Fibroblast of upper back skin (primary cell): ENCODE results near the gene PRM1.
"Not testable (repeated sequence)": the region's sequence is repeated elsewhere in the genome, so short reads cannot be mapped to it uniquely, and the experiment has no call there.

Experiments
- DNase-seq: peaks from one replicate; pipeline ENCODE4 v3.0.0-alpha.2; 2013

Gene PRM1

GRCh38 chr16:11296706-11297491 lies 15.8 kb upstream of the PRM1 start:
- no peak for DNase-seq

- DNase-seq, result no peak
Measured at GRCh38 chr16:11296351-11296705, 15.2 kb upstream of the PRM1 start.

GRCh38 chr16:11295672-11296071 lies 14.5 kb upstream of the PRM1 start:
- DNase-seq, result no peak

GRCh38 chr16:11292076-11292748 lies 11.1 kb upstream of the PRM1 start:
- no peak for DNase-seq

- DNase-seq, result no peak
Measured at GRCh38 chr16:11291091-11291703, 10.1 kb upstream of the PRM1 start.

- no peak for DNase-seq
Measured at GRCh38 chr16:11290102-11290893, 9.2 kb upstream of the PRM1 start.

- DNase-seq, result not testable (repeated sequence)
Measured at GRCh38 chr16:11289696-11290095, 8.6 kb upstream of the PRM1 start.

- DNase-seq, result no peak
Measured at GRCh38 chr16:11289202-11289601, 8.1 kb upstream of the PRM1 start.

- DNase-seq, result no peak
Measured at GRCh38 chr16:11285842-11286241, 4.7 kb upstream of the PRM1 start.

GRCh38 chr16:11283820-11284248 lies 2.7 kb upstream of the PRM1 start:
- no peak for DNase-seq

GRCh38 chr16:11278681-11279628 lies 2.2 kb downstream of the PRM1 start:
- no peak for DNase-seq

- DNase-seq, result no peak
Measured at GRCh38 chr16:11277607-11278337, 3.4 kb downstream of the PRM1 start.

GRCh38 chr16:11276896-11277593 lies 4.1 kb downstream of the PRM1 start:
- no peak for DNase-seq

GRCh38 chr16:11276143-11276895 lies 4.8 kb downstream of the PRM1 start, which contains the start of gene PRM2:
TSS of gene PRM2 (minus strand) at chr16:11276480. CDS start at chr16:11276370, 110 bp downstream.
- DNase-seq, result no peak

GRCh38 chr16:11274964-11275363 lies 6.2 kb downstream of the PRM1 start:
- no peak for DNase-seq

GRCh38 chr16:11273721-11274324 lies 7.3 kb downstream of the PRM1 start:
- no peak for DNase-seq

- DNase-seq, result no peak
Measured at GRCh38 chr16:11272921-11273720, 8.0 kb downstream of the PRM1 start, which contains the start of gene PRM3. TSS of gene PRM3 (minus strand) at chr16:11273629. CDS start at chr16:11273595, 34 bp downstream.

GRCh38 chr16:11272484-11272883 lies 8.6 kb downstream of the PRM1 start:
- no peak for DNase-seq
